ENCODE measurements around the gene RALY.
"Not testable (repeated sequence)": the region's sequence is repeated elsewhere in the genome, so short reads cannot be mapped to it uniquely, and the experiment has no call there.

Gene RALY

DNA sequence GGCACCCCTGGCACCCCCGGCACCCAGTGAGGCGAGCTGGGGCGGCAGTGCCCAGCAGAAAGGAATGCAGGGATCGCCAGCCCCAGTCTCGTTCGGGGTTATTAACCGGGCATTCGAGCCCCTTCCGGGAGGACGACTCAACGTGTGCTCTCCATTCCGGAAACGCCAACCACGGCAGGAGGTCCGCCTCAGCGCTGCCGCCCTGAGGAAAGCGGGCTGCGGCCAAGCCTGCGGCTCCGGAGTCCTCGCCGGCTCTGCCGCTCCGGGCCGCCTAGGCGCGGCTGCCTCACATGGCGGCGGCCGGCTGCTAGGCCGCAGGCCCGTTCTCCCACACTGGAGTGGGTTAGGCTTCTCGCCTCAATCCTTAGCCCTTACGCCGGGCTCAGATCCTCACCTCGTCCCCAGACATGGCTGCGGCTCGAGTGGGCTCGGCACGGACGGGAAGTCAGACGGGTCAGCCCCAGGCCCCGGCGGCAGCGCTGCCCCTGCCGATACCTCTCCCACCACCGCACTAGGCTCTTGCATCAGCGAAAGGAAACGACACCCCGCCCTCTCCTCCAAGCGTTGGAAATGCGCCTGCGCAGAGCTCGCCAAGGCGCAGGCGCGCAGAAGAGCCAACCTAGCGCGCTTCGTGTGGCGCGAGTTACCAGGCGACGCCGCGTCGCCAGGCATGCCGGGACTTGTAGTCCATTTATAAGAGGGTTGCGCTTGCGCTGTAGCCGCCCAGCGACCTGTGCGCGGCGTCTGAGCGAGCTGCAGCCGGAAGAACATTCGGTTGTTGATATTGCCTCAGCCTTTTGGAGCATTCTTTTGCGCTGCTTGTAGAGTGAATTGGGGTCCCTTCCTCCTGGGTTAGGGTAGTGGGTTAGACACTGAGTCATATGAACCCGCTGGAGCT, 118.2 kb downstream of the RALY start, which contains the start of gene EIF2S2:
Gene EIF2S2 (minus strand): TSS at position 542 of the 898 bp plus-strand sequence. CDS start 133 bp downstream, at position 409.
- peak; percentile 91 for FAIRE-seq

DNA sequence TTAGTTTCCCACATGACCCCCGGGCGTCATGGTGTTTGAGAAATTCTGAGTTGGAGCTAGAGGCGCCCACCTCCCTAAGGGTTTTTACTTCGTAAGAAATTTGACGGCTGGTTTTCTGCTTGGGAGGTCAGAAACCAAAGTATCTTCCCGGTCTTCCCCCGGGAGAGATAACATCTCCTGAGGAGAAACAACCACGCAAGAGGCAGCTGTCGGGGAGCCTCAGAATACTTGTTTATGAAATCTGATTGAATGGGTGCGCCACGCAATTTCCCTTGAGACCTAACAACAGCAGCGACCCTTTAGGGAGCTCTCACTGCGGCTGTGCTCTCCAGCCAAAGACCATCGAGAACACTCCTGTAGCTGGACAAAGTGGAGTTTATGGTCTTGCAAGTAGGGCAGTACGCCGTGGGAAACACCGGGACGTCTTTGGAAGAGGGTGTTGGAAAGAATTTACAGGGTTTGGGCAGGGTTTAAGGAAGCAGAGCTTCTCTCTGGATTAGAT, 118.9 kb downstream of the RALY start:
- no peak for FAIRE-seq

DNA sequence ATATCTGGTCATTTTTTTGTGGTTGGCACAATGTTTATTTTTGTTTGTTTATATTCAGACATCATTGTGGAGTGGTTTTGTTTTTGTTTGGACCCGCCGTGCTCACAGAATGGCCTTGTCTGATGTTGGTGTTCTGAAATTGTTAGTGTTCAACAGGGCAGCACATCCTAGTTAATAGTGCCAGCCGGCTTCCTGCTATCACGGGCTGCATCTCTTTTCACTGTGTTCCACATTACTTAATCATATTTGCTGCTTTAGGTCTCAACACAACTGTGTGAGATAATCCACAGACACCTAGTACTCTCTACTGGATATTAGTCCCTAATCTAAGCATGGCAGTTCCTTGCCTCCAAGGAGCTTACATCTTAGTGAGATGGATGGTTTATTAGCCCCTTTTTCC, 121.1 kb downstream of the RALY start:
- FAIRE-seq: no peak

DNA sequence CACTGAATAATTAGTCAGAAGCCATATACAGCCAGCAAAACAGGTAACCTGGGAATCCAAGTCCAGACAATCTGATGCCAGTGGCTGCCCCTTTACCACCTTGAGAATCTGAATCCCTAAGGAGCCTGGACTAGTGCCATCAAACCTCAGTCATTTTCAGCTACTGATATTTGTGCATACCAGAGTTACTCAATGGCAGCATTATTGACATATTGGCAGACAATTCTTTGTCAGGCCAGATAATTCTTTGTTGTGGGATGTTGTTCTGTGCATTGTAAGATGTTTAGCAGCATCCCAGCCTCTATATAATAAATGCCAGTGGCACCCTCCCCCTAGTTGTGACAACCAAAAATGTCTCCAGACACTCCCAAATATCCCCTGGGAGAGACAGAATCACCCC, 121.5 kb downstream of the RALY start:
- FAIRE-seq: no peak

DNA sequence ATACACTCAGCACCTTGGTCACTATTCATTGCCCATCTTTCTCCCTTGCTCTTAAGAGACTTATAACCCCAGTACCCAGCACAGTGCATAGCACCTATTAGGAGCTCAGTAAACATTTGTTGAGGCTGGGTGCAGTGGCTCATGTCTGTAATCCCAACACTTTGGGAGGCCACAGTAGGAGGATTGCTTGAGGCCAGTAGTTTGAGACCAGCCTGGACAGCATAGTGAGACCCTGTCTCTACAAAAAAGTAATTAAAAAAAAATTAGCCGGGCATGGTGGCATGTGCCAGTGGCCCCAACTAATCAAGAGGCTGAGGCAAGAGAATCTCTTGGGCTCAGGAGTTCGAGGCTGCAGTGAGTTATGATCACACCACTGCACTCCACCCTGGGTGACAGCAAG, 126.5 kb downstream of the RALY start:
- no peak for FAIRE-seq

DNA sequence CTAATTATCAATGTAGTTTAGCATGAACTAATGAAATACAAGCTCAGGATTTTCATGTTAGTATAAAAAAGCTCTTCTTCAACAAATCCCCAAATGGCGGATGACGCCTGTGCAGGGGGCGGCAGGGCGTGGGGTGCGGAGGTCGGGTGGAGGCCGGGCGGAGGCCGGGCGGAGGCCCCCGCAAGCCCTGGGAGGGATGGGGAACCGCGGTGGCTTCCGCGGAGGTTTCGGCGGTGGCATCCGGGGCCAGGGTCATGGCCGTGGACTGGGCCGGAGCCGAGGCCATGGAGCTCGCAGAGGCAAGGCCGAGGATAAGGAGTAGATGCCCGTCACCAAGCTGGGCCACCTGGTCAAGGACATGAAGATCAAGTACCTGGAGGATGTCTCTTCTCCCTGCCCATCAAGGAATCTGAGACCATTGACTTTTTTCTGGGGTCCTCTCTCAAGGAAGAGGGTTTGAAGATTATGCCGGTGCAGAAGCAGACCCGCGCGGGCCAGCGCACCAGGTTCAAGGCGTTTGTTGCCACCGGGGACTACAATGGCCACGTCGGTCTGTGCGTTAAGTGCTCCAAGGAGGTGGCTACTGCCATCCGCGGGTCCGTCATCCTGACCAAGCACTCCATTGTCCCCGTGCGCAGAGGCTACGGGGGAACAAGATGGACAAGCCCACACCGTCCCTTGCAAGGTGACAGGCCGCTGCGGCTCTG, 128.7 kb downstream of the RALY start:
- FAIRE-seq: no peak

DNA sequence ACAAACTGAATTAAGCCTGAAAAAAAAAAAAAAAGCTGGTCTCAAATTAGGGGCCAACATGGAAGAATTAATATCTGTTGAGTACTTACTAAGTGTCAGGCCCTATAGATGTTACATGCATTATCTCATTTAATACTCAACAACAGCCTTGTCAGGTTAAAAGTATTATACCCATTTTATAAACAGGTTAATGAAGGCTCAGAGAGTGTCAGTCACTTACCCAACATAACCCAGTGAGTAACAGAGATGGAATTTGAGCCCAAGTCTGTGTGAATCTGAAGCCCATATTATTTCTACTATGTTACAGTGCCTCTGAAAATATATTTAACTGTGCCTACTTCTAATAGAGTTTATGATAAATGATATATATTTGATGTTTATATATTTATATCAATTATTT, 129.6 kb downstream of the RALY start:
- no peak for FAIRE-seq

DNA sequence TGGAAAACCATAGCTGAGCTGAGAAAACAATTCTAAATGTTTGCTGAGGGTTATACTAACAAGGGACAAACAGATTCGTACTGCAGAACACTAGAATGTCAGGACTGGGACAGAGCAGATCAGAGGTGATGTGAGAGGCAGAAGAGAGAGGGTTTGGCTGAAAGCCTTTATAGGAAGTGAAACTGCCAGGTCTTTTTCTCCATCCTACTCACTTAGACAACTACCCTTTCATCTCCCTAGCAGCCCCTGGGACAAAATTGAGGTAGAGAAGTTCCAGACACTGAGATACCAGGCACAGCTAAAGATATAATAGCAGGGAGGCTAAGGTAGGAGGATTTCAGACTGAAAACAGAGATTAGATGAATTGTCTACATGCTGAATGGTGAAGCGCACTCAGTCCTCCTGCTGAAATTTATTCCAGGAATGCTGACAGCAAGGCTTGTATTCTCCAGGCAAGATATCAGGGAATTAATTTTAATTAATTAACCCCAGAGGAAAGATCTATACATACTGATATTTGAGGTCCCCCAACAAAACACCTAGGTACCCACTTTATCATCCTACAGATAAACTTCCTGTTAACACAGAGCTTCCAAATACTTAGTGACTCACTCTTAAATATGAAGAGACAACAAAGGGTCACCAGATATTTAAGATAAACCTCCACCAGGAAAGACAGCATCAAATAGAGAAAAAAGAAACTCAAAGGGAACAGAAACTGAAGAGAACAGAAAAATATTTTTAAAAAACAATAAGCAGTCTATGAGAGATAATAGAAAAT, 130.9 kb downstream of the RALY start:
- FAIRE-seq: no peak

DNA sequence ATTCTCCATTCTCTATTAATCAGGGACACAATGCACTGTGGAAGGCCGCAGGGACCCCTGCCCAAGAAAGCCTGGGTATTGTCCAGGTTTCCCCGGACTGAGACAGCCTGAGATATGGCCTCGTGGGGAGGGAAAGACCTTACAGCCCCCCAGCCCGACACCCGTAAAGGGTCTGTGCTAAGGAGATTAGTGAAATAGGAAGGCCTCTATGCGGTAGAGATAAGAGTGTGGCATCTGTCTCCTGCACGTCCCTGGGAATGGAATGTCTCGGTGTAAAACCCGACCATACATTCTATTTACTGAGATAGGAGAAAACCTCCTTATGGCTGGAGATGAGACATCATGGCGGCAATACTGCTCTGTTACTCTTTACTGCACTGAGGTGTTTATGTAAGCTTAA, 134.1 kb downstream of the RALY start:
- no peak for FAIRE-seq

DNA sequence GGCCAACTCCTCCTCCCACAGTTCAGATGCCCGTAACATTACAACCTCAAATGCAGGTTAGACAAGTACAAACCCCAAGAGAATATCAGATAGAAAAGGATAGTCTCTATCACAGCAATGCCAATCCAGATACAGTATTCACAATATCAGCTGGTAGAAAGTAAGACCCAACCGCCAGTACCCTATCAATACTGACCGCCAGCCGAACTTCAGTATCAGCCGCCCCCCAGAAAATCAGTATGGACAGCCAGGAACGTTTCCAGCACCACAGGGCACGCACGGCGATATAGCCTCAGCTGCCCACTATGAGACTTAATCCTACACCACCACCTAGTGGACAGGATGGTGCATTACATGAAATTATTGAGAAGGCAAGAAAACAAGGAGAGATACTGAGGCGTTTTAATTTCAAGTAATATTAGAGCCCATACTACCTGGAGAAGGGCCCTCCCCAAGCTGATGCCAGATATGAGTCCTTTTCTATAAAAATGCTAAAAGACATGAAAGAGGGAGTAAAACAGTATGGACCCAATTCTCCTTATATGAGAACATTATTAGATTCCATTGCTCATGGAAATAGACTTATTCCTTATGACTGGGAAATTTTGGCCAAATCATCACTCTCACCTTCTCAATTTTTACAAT, 135.9 kb downstream of the RALY start:
- peak; percentile 6 for FAIRE-seq

DNA sequence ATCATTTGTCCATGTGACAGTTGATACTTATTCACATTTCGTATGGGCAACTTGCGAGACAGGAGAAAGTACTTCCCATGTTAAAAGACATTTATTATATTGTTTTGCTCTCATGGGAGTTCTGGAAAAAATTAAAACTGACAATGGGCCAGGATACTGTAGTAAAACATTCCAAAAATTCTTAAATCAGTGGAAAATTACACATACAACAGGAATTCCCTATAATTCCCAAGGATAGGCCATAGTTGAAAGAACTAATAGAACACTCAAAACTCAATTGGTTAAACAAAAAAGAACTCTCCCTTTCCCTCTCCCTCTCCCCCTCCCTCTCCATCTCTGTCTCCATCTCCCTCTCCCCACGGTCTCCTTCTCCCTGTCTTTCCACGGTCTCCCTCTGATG, 137.8 kb downstream of the RALY start:
- no peak for FAIRE-seq

DNA sequence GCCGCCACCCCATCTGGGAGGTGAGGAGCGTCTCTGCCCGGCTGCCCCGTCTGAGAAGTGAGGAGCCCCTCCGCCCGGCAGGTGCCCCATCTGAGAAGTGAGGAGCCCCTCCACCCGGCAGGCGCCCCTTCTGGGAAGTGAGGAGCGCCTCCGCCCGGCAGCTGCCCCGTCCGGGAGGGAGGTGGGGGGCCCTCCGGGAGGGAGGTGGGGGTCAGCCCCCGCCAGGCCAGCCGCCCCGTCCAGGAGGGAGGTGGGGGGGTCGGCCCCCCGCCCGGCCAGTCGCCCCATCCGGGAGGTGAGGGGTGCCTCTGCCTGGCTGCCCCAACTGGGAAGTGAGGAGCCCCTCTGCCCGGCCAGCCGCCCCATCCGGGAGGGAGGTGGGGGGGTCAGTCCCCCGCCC, 138.8 kb downstream of the RALY start:
- FAIRE-seq: not testable (repeated sequence)

DNA sequence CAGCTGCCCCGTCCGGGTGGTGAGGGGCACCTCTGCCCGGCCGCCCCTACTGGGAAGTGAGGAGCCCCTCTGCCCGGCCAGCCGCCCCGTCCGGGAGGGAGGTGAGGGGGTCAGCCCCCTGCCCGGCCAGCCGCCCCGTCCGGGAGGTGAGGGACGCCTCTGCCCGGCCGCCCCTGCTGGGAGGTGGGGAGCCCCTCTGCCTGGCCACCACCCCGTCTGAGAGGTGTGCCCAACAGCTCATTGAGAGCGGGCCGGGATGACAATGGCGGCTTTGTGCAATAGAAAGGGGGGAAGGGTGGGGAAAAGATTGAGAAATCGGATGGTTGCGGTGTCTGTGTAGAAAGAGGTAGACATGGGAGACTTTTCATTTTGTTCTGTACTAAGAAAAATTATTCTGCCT, 139.2 kb downstream of the RALY start:
- FAIRE-seq: not testable (repeated sequence)

DNA sequence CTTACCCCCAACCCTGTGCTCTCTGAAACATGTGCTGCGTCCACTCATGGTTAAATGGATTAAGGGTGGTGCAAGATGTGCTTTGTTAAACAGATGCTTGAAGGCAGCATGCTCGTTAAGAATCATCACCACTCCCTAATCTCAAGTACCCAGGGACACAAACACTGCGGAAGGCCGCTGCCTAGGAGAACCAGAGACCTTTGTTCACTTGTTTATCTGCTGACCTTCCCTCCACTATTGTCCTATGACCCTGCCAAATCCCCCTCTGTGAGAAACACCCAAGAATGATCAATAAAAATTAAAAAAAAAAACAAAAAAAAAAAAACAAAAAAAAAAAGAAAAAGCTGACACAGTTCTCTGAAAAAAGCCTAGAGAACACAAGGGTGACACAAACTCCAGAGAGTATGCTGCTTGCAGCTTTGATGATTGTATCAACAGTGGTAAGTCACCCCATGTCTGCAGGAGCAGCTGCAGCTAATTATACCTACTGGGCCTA, 139.7 kb downstream of the RALY start:
- FAIRE-seq: not testable (repeated sequence)

Measured in A204.1 (cell line).